ENCODE data around the gene TUBE1.

DNA sequence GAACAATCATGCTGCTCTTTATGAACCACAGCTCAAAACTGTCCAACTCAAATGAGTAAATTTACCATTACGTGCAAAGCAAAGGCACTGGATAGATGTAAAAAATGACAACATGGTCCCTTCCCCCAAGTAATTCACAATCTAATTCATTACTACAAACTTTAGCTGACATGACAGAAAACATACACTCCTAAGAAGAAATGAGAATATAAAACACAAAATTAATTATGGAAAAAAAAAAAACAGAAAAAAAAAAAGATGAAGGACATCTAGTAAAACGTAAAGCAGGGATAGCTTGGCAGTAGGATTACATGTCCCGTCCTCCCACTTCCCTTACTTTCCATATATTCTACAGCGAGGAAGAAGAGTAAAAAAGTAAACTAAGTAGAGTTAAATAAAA is 5.7 kb downstream of the TUBE1 start:
- TF ChIP-seq POLR2A (IDR thresholded peaks at IDR 0.05) (no peak), POLR2AphosphoS5 (IDR thresholded peaks at IDR 0.05) (no peak)
- TF ChIP-seq, protein P1, sequence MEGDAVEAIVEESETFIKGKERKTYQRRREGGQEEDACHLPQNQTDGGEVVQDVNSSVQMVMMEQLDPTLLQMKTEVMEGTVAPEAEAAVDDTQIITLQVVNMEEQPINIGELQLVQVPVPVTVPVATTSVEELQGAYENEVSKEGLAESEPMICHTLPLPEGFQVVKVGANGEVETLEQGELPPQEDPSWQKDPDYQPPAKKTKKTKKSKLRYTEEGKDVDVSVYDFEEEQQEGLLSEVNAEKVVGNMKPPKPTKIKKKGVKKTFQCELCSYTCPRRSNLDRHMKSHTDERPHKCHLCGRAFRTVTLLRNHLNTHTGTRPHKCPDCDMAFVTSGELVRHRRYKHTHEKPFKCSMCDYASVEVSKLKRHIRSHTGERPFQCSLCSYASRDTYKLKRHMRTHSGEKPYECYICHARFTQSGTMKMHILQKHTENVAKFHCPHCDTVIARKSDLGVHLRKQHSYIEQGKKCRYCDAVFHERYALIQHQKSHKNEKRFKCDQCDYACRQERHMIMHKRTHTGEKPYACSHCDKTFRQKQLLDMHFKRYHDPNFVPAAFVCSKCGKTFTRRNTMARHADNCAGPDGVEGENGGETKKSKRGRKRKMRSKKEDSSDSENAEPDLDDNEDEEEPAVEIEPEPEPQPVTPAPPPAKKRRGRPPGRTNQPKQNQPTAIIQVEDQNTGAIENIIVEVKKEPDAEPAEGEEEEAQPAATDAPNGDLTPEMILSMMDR (IDR thresholded peaks at IDR 0.05), result no peak
